NCI-H526 treated with DMSO at 0.1 percent for 48 hours (cell line): ENCODE results near the gene NOPCHAP1.
"Not testable (repeated sequence)": the region's sequence is repeated elsewhere in the genome, so short reads cannot be mapped to it uniquely, and the experiment has no call there.

Source experiments
- DNase-seq: peaks from one replicate; lab custom pipeline; 2025; lab: John Stamatoyannopoulos, UW

The NOPCHAP1 gene

GRCh38 chr12:104964856-104965205 is 21.3 kb upstream of the NOPCHAP1 start:
- no peak for DNase-seq

GRCh38 chr12:104966677-104967076 is 19.4 kb upstream of the NOPCHAP1 start:
- DNase-seq, result no peak

- no peak for DNase-seq
Observed at GRCh38 chr12:104969343-104969742, 16.8 kb upstream of the NOPCHAP1 start.

- no peak for DNase-seq
Observed at GRCh38 chr12:104971306-104971705, 14.8 kb upstream of the NOPCHAP1 start.

- no peak for DNase-seq
Observed at GRCh38 chr12:104973250-104973649, 12.9 kb upstream of the NOPCHAP1 start.

- DNase-seq, result no peak
Observed at GRCh38 chr12:104974626-104975290, 11.4 kb upstream of the NOPCHAP1 start.

- DNase-seq, result no peak
Observed at GRCh38 chr12:104975587-104976343, 10.4 kb upstream of the NOPCHAP1 start.

- DNase-seq, result no peak
Observed at GRCh38 chr12:104976703-104977102, 9.4 kb upstream of the NOPCHAP1 start.

GRCh38 chr12:104977688-104978087 is 8.4 kb upstream of the NOPCHAP1 start:
- not testable (repeated sequence) for DNase-seq

- DNase-seq, result no peak
Observed at GRCh38 chr12:104985206-104985605, 910 bp upstream of the NOPCHAP1 start.

- no peak for DNase-seq
Observed at GRCh38 chr12:104990950-104991349, 4.8 kb downstream of the NOPCHAP1 start.

- DNase-seq, result no peak
Observed at GRCh38 chr12:104991565-104992128, 5.5 kb downstream of the NOPCHAP1 start.

- DNase-seq, result no peak
Observed at GRCh38 chr12:104994336-104994735, 8.2 kb downstream of the NOPCHAP1 start.

GRCh38 chr12:104997541-104997940 is 11.4 kb downstream of the NOPCHAP1 start:
- DNase-seq, result no peak

- no peak for DNase-seq
Observed at GRCh38 chr12:104998423-104999346, 12.6 kb downstream of the NOPCHAP1 start.

- DNase-seq, result no peak
Observed at GRCh38 chr12:104999347-104999685, 13.2 kb downstream of the NOPCHAP1 start.

GRCh38 chr12:105001476-105001875 is 15.4 kb downstream of the NOPCHAP1 start:
- no peak for DNase-seq

- no peak for DNase-seq
Observed at GRCh38 chr12:105013892-105014291, 27.8 kb downstream of the NOPCHAP1 start.

- DNase-seq, result no peak
Observed at GRCh38 chr12:105014603-105015002, 28.5 kb downstream of the NOPCHAP1 start.

- no peak for DNase-seq
Observed at GRCh38 chr12:105015543-105015942, 29.4 kb downstream of the NOPCHAP1 start.

GRCh38 chr12:105018012-105018411 is 31.9 kb downstream of the NOPCHAP1 start:
- DNase-seq, result no peak

GRCh38 chr12:105018776-105019175 is 32.7 kb downstream of the NOPCHAP1 start:
- no peak for DNase-seq
